Ramos (cell line): ENCODE measurements around the gene NUP98.
"Not testable (repeated sequence)": the region's sequence is repeated elsewhere in the genome, so short reads cannot be mapped to it uniquely, and the experiment has no call there.

ENCODE experiments used
- in situ Hi-C: fragments of 300-500 bp; cut with MboI; formaldehyde crosslinking; loops from one replicate; pipeline ENCODE4 v1.14.3; 2022; ENCODE audit warnings: low sequenced_read_pairs; ENCODE audit not compliant: unreplicated experiment

Gene NUP98

DNA sequence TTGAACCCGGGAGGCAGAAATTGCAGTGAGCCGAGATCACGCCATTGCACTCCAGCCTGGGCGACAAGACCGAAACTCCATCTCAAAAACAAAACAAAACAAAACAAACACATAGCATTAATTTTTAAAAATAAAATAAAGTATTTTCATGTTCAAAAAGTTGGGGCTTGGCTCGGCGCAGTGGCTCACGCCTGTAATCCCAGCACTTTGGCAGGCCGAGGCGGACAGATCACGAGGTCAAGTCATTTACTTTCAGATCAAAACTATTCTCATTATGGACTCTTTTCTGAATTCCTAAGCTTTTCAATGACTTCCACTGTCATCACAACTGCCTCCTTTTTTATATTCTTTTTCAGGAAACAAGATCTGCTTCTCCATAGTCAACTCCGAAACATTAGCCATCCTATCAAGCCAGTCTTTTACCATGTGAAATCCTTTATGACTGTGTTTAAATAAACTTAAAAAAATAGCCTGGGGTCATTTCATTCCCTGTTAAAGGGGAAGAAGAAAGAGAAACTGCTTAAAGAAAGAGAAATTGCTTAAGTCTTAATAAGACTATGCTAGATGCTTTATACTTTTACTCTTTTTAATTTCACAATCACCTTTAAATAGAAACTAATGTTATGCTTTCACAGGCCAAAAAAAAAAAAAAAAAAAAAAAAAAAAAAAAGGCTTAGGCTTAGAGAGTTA lies 113.1 kb downstream of the NUP98 start:
- in situ Hi-C loops: no loop called here

DNA sequence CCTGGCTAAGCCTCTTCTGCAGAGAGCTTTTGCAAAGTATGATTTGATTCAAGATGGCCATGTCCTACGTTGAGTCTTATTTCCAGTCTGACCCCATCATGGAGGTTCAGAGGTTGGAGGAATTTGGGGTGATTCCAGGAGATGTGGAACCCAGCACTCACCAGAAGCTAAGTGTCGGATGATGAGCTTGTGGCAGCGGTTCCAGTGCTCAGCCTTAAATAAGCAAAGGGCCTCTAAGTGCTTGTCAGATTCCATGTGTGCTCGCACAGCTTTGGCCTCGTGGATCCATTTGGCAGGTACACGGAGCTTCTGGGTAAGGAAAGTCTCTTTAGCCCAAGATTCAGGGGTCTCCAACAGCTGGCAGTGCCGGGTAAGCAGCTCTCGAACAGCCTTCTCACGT lies 114.3 kb downstream of the NUP98 start:
- in situ Hi-C loops: no loop called here

DNA sequence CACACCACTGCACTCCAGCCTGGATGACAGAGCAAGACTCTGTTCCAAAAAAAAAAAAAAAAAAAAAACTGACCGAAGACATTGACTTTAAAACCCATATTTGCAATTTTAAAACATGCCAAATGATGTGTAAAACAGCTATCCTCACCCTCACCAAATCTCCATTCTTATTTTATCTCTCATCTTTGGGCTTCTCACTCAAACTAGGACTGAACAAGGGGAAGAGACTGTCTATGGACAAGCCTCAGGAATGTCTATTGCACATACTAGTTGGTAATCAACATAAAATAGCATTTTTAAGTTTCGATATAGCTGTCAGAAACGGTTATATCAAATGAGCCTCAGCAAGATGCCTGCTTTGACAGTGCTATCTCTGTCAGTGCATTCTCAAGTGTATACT lies 118.3 kb downstream of the NUP98 start:
- in situ Hi-C loops: no loop called here

DNA sequence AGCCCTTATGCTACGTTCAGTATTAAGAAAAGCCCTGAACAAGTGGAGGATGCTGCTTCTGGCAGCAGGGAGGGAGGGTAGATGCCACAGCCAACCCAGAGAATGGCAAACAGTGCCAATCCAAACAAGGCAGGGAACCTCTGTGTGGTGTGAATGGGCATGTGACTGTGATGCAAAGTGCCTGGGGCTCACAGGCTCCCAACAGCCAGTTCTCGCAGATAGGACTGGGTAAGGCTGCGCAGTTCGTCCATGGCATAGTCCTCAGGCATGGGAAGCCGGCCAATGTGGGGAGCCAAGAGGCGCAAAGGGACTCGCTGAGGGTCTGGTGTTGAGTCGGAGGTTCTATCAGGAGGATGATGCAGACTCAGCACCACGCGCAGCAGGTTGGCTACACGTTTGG lies 121.4 kb downstream of the NUP98 start:
- in situ Hi-C loops: no loop called here

DNA sequence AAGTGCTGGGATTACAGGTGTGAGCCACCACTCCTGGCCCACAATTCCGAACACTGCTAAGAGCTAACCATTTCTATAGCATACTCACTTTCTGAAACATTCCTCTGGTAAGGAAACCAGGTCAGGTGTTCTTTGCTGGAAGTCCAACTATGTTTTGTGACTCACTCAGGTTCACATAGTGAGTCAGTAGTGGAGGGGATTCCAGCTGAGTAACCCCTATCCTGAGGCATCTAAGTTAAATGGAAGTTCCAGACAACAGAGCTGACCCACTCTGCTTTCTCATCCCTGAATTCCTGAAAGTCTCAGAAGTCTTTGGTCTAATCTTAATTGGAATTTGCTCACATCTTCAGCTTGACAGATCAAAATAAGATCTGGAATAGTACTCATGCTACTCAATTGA lies 123.2 kb downstream of the NUP98 start:
- in situ Hi-C loops: no loop called here

DNA sequence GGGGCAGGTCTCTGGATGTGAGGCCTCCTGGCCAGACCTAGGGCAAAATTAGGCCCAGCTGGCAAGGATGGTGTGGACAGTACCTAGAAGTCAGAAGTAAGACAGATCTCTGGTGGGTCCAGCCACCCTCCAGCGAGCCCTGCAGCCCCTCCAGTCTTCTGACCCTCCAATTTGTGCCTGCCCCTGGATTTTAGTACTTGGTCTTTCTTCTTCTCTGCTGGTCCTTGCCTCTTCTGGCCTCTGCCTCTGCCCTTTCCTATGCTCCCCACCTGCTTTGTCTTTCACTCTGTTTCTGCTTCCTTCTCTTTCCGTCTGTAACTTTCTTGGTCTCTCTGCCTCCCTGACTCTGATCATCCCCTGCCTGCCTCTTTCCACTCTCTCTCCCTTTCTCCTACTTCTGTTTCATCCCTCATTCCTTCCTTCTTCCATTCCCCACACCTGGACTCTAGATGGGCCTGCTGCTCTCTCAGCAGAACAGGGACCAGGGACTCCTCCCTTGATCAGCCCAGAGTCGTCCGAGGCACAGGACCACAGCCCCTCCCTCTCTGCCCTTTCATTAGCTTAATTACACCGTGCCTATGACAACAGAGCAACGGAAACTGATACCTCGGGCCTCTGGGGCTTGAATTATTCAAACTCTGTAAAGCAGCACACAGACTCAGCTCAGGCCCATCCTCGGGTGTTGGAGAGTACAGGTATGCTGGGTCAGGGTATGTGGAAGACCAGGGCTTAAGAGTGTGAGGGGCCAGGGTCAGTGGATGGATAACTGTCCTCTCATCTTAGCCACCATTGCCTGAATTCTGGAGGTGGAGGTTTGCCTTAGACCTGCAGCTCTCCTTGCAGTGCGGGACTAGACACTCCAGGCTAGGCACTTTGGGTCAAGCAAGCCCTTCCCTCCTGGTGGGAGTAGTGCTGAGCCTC lies 125.8 kb downstream of the NUP98 start, which contains the start of gene CHRNA10:
Gene CHRNA10, minus strand, starts transcription at position 51 of the 921 bp plus-strand sequence. CDS start 72 bp downstream, outside the sequence.
- in situ Hi-C loops: no loop called here

DNA sequence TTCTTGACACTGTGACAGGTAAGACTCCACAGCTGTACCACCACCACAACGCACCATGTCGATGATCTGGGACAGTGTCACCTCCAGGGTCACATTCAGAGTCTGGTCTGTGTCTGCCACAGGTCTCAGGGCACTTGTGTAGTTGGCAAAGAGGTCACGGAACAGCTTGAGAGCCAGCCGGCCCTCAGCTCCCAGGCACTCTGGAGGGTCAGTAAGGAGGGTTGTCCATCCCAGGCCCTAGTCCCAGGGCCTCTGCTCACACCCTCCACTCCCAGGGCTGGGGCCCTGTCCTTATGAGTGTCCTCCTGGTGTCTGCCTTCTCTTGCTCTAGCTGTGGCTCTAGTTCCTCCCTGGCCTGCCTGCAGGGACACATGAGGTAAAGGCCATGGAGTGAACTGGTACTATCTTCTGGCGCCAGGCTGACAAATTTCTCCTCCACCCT lies 127.6 kb downstream of the NUP98 start:
- in situ Hi-C loops: no loop called here

DNA sequence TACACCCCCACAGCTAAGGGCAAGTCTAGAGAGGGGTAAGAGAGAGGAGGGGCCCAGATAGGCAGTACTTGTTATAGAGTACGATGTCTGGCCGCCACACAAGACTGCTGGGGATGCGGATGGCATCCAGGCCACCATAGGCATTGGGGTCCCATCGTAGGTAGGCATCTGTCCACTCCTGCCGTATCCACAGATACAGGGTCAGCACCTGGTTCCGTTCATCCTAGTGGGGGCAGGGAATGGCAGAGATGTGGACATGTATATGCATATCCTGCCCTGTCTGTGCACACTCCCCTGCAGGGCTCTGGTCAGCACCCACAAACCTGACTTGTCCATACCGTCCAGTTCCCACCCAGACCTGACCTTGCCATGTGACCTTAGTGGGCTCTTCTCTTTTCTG lies 128.2 kb downstream of the NUP98 start:
- in situ Hi-C loops: no loop called here

DNA sequence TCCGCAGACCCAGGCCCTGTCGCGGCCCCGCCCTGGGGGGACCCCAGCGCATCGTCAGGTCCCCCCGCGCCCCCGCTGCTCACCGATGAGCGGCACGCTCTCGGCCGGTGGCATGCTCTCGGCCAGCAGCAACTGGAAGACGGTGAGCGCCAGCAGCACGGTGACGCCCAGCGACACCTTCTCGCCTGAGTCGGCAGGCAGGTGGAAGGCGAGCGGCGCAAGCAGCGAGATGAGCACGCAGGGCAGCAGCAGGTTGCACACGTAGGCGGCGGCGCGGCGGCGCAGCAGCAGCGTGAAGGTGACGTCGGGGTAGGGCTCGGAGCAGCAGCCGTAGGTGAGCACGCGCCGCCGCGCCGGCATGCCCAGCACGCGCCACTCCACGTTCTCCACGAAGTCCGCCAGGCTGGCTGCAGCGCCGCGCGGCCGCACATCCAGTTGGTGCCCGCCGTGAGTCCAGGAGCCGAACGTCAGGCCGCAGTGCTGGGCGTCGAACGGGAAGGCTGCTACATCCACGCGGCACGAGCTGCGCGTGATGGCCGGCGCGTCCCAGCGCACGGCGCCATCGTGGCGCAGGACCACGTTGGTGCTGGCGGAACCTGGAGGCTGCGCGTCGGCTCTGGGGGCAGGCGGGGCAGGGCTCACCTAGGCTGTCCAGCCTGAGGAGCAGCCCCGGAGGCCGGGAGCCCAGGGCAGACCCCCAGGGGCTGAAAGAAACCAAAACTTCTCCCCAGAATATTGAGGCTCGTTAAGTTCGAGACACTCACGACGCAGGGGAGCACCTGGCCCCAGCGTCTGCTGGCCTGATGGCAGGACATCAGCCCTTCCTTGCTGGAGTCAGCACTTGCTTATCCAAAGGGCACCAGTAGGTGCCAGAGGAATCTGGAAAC lies 130.0 kb downstream of the NUP98 start:
- in situ Hi-C loops: no loop called here

DNA sequence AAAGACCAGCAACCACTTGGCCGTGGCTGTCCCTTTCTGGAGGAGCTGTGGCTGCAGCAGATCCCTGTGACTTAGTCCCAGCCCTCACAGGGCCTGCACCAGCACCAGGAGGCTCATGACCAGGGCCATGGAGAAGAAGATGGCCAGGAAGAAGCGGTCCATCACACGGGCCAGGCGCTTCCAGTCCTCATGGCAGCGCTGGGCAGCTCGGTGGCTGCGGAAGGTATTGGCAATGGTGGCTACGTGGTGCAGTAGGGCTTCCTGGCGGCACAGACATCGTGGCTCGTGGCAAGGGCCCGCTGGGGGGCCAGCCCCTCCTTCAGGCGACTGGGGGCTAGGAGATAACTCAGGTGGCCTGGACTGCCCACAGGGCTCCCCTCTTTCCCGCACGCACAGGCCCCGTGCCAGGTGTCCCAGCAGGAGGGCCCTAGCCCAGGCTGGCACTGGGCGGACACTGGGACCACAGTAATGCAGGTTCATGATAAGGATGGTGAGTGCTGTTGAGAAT lies 131.3 kb downstream of the NUP98 start:
- in situ Hi-C loops: no loop called here

DNA sequence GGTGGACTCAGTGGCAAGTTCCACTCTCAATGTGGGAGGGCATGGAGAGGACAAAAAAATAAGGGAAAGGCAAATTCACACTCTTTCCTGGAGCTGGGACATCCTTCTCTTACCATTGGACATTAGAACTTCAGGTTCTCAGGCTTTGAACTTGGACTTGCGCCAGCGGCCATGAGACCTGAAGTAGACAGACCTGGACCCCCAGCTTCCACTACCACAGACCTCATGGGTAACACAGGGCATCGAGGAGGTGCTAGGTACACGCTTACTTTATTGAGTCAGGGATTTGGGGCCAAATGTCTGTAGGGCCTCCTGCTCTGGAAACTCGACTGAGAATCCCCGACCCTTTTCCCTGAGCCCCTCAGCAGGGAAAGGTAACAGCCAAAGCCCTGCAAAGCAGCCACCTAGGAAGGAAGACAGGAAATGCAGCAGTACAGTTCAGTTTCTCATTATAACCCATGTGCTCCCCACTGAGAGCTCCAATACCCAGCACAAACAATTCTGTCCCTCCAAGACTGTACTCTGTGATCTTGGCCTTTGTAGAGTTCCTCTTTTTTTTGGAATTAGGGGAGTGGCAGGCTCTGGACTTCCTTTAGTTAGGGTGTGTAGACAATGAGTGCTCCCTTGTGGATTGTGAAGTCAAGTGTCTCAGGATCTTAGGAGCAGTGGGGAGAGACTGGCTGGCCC lies 131.9 kb downstream of the NUP98 start:
- in situ Hi-C loops: no loop called here

DNA sequence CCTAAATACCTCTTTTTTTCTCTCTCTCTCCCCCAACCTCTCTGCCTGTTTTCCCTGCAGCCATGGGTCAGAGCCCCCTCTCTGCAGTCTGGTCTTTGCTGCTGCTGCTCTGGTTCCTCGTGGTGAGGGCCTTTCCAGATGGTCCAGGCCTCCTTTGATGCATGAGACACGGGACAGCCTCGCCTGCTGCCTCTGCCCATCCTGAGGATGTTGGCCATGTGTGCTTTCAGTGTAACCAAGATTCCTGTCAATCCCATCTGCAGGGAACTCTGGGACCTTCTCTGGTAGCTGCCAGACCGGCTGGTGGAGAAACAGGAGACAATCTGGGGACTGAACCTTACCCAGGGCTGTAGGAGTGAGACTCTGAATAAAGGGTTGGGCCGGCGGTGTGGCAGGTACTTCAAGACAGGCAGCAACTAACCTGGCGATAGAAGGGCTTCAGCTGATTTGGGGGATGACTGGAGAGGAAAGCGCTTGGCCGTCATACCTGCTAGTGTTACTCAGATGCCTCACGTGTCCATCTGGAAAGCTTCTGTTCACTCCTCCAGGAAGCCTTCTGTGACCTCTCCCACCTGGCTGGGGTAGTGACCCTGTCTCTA lies 133.2 kb downstream of the NUP98 start:
- in situ Hi-C loops: no loop called here

DNA sequence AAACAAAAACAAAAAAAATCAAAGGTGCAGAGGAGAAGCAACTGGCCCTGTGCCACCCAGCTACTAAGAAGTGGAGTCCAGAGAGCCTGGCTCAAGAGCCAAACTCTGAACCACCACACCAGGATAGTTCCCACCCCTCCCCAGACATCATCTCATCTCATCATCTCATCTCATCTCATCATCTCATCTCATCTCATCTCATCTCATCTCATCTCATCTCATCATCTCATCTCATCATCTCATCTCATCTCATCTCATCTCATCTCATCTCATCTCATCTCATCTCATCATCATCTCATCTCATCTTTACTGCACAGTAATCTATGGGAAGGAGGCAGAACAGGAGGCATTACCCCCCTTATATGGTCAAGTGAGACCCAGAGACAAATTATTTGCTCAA lies 134.5 kb downstream of the NUP98 start:
- in situ Hi-C loops: no loop called here

DNA sequence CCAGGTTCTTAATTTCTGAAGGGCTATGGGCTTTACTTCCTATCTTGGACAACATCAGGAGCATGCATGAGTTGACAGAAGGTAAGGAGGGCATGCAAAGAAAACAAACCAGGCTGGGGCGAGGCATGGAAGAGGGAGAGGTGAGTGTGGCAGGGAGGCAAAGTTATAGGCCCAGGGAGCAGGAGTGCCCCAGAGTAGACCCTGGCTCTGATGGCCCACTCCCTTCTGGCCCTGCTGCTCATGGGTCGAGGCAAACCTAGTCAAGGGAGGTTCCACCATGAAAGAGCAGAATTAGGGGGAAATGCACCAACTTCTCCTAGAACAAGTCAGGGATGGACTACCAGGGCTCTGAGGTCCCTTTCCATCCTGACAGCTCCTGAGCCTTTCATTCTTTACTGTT lies 136.4 kb downstream of the NUP98 start:
- in situ Hi-C loops: no loop called here

DNA sequence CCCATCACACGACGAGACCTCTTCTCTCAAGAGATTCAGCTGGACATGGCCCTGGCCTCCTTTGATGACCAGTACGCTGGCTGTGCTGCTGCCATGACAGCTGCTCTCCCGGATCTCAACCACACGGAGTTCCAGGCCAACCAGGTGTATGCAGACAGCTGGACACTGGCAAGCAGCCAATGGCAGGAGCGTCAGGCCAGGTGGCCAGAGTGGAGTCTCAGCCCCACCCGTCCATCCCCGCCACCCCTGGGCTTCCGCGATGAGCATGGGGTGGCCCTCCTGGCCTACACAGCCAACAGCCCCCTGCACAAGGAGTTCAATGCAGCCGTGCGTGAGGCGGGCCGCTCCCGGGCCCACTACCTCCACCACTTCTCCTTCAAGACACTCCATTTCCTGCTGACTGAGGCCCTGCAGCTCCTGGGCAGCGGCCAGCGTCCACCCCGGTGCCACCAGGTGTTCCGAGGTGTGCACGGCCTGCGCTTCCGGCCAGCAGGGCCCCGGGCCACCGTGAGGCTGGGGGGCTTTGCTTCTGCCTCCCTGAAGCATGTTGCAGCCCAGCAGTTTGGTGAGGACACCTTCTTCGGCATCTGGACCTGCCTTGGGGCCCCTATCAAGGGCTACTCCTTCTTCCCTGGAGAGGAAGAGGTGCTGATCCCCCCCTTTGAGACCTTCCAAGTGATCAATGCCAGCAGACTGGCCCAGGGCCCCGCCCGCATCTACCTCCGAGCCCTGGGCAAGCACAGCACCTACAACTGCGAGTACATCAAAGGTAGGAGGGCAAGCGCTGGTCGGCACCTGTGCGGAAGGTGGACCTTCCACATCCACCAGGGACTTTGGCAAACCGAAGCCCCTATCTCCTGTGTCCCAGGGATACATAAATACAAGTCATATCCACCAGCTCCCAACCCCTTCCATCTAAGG lies 137.5 kb downstream of the NUP98 start:
- in situ Hi-C loops: no loop called here

DNA sequence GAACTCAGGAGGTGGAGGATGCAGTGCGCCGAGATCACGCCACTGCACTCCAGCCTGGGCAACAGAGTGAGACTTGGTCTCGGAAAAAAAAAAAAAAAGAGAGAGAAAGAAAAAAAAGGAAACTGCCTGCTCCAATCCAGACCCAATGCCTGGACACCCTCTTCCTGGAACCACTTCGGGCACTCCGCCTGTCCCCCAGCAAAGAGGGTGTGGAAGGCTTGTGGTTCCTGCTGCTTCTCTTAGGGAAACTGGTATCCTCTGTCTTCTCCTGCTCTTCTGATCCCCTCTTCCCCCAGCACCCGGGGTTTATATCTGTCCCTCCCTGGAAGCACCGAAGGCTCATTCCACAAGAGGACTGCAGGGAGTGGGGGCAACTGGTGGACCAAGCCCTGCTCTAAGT lies 139.1 kb downstream of the NUP98 start:
- in situ Hi-C loops: no loop called here

DNA sequence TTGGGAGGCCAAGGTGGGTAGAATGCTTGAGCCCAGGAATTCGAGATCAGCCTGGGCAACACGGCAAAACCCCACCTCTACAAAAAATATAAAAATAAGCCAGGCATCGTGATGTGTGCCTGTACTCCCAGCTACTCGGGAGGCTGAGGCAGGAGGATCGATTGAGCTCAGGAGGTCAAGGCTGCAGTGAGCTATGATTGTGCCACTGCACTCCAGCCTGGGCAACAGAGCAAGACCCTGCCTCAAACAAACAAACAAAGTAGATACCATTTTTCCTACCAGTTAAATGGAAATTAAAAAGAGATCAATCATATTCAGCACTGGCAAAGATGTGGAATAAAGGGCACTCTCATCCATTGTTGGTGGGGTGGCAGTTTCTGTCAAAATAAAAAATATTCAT lies 140.0 kb downstream of the NUP98 start:
- in situ Hi-C loops: not testable (repeated sequence)

DNA sequence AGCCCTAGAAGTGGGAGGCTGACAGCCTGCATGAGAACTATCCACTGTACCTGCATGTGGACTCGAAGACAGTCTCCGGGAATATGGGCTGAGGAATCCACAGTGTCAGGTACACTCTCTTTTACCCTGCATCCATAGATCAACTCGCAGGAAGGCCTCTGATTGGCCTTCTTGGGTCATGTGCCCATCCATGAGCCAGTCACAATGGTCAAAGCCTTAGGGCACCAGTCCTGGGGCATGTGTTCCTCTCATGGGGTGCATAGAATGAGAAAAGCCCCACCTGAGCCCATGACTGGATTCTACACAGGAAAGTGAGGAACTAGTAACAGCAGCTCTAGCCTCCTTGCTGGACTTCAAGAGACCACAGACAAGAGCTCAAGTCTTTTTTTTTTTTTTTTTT lies 141.8 kb downstream of the NUP98 start:
- in situ Hi-C loops: no loop called here
